Upper lobe of left lung (tissue), 6 donors: ENCODE results near the gene STAT4. TPM values are rescaled to one million over a fixed set of nuclear protein-coding genes. Genes with fewer than 3 reads are reported as not detected.

Experiments
- ATAC-seq, 2 donors: fragments of 200-7000 bp; cut with Tn5 transposase; one replicate each; pipeline ENCODE4 v1.9.1; 2022; ENCODE audit warnings: mild to moderate bottlenecking in 2 of 2, moderate library complexity in 2 of 2; ENCODE audit not compliant: low FRiP score in 2 of 2
- DNase-seq, 2 donors: peaks; one replicate each; pipeline ENCODE4 v3.0.0-alpha.2; 2019 to 2020
- H3K27ac ChIP-seq, 4 donors: fragments of 200-600 bp; sonication (generic); one replicate each; pipeline ENCODE4 v1.5.1; 2016 to 2019
- H3K27me3 ChIP-seq, 4 donors: fragments of 200-600 bp; sonication (generic); one replicate each; pipeline ENCODE4 v1.5.1; 2017 to 2019
- H3K36me3 ChIP-seq, 4 donors: fragments of 200-600 bp; sonication (generic); one replicate each; pipeline ENCODE4 v1.5.1; 2016 to 2019
- H3K4me1 ChIP-seq, 4 donors: fragments of 200-600 bp; sonication (generic); one replicate each; pipeline ENCODE4 v1.5.1; 2018 to 2019
- H3K4me3 ChIP-seq, 4 donors: fragments of 200-600 bp; sonication (generic); one replicate each; pipeline ENCODE4 v1.5.1; 2017 to 2019; ENCODE audit warnings: mild to moderate bottlenecking in 2 of 4, moderate library complexity in 1 of 4
- H3K9me3 ChIP-seq, 4 donors: fragments of 200-600 bp; sonication (generic); one replicate each; pipeline ENCODE4 v1.5.1; 2018 to 2019
- EP300 ChIP-seq, 4 donors: sonication (generic); formaldehyde crosslinking; IDR thresholded peaks; one replicate each; pipeline ENCODE4 v1.5.1; 2017; ENCODE audit warnings: antibody characterized with exemption in 4 of 4, control low read depth in 2 of 4
- POLR2A ChIP-seq, 4 donors: fragments of 450-650 bp; IDR thresholded peaks; one replicate each; pipeline ENCODE4 v1.5.1; 2016 to 2017; ENCODE audit warnings: antibody characterized with exemption in 4 of 4, mild to moderate bottlenecking in 2 of 4
- POLR2AphosphoS5 ChIP-seq, 2 donors: sonication (generic); formaldehyde crosslinking; IDR thresholded peaks; one replicate each; pipeline ENCODE4 v1.5.1; 2017; ENCODE audit warnings: antibody characterized with exemption in 2 of 2
- WGBS, 2 donors: methylation state at CpG; one replicate each; pipeline ENCODE4 v1.1.5; 2017 to 2018; 5-methylcytosine and 5-hydroxymethylcytosine counted together
- total RNA-seq, 6 donors: library from RNA; depleted of rRNA in 4 of 6; stranded (reverse); fragments of >200 nt in 4 of 6; gene quantifications; one replicate each; pipeline versions ENCODE4 v1.1.0 to v1.2.1, GENCODE V29; 2016 to 2021
- TF ChIP-seq, protein P1 (sequence below), 6 experiments: fragments of 450-650 bp in 4 of 6; fragments of 200-600 bp in 2 of 6; sonication (generic) in 2 of 6; IDR thresholded peaks; one replicate each; pipeline ENCODE4 v1.5.1; 2016 to 2019; ENCODE audit warnings: antibody characterized with exemption in 6 of 6
- donor health status: DM: no; HTN: no; CAD: no; lungs with moderate emphysema.
- donor health status: DM: no; HTN: yes; CAD: no; lungs with severe emphysema.

Gene STAT4
- total RNA-seq, 6 donors from 2014 or later: 3.6 to 11.9 (median 6.0) TPM

DNA sequence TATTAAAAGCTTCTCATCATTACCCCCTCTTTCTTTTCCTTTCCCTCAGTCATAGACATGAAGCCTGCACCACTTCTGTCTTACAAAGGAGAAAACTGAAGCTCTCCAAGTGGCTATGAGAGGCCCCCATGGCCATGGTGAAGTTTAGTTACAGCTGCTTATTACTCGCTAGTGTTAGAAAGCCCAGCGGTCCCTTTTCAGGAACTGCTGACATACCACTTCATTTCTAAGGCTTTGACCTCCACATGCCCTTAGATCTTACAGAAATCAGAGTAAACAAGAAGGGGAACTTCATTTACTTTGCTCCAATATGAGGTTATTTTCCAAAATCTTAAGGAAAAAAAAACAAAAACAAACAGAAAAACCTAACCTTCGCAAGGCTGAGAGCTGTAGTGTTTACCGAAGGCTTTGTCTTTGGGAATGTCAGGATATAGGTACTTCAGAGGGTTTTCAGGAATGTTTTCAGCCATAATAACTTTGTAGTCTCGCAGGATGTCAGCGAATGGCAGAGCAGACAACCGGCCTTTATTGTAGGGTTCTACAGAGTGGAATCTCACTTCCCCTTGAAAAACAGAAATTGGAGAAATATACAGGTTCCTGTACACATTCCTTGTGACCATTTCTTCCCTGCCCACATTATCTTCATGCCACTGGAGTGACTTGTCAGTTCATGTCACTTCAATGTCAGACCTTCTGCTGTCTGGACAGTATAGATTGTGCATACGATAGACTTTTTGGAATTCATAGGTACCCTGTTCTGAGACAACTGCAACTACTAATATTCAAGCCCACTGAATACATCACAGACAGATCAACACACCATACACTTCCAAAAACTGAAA, 118.0 kb downstream of the STAT4 start:
- H3K27ac ChIP-seq: peak overlapping the region in 2 of 4 donors; percentile 1 to 3

DNA sequence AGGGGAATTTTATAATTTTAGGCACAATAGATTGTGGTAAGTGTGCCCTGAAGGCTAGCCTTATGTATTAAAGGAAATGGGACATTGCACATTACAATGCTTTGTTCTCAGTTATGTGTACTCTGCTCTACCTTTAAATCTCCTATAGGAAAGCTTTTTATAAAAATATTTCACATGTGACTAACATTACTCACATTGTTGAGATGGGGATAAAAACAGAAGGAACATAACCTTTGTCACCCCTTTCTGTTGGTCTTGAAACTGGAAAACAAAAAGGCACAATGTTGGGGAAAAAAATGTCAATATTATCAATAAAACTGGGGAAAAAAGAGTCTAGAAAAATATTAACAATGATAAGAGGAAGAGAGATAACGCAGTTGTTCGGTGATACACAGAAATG, 119.5 kb downstream of the STAT4 start:
- H3K36me3 ChIP-seq: no peaks in the 10 kb centered on the region
- H3K27me3 ChIP-seq: no peaks in the 10 kb centered on the region
- ATAC-seq: no peak
- H3K4me3 ChIP-seq: no peak overlapping the region
- H3K27ac ChIP-seq: no peak overlapping the region
- TF ChIP-seq EP300 (IDR thresholded peaks at IDR 0.05): no peak
- TF ChIP-seq POLR2A (IDR thresholded peaks at IDR 0.05): no peak
- 70 to 73% methylated on average over 2 of the region's 2 CpGs for WGBS, 2 donors
- no peak for DNase-seq
- no peaks in the 10 kb centered on the region for H3K9me3 ChIP-seq
- H3K4me1 ChIP-seq: peaks cover 12 to 29% (median 17%) of the 10 kb centered on the region in 4 donors

More for the DNA sequence above, 118.0 kb downstream of the STAT4 start:
- no peaks in the 10 kb centered on the region for H3K27me3 ChIP-seq
- TF ChIP-seq, protein P1, sequence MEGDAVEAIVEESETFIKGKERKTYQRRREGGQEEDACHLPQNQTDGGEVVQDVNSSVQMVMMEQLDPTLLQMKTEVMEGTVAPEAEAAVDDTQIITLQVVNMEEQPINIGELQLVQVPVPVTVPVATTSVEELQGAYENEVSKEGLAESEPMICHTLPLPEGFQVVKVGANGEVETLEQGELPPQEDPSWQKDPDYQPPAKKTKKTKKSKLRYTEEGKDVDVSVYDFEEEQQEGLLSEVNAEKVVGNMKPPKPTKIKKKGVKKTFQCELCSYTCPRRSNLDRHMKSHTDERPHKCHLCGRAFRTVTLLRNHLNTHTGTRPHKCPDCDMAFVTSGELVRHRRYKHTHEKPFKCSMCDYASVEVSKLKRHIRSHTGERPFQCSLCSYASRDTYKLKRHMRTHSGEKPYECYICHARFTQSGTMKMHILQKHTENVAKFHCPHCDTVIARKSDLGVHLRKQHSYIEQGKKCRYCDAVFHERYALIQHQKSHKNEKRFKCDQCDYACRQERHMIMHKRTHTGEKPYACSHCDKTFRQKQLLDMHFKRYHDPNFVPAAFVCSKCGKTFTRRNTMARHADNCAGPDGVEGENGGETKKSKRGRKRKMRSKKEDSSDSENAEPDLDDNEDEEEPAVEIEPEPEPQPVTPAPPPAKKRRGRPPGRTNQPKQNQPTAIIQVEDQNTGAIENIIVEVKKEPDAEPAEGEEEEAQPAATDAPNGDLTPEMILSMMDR (IDR thresholded peaks at IDR 0.05): no peak
- TF ChIP-seq POLR2A (IDR thresholded peaks at IDR 0.05): no peak
- no peak for TF ChIP-seq POLR2AphosphoS5 (IDR thresholded peaks at IDR 0.05)
- no peaks in the 10 kb centered on the region for H3K9me3 ChIP-seq
- ATAC-seq: peak in 1 of 2 donors; percentile 50
- 49 to 60% methylated on average over 8 of the region's 8 CpGs for WGBS, 2 donors
- H3K36me3 ChIP-seq: no peaks in the 10 kb centered on the region
- H3K4me3 ChIP-seq: no peak overlapping the region
- DNase-seq: peak in 1 of 2 donors; percentile 34
- peaks cover 12 to 29% (median 17%) of the 10 kb centered on the region in 4 donors for H3K4me1 ChIP-seq

DNA sequence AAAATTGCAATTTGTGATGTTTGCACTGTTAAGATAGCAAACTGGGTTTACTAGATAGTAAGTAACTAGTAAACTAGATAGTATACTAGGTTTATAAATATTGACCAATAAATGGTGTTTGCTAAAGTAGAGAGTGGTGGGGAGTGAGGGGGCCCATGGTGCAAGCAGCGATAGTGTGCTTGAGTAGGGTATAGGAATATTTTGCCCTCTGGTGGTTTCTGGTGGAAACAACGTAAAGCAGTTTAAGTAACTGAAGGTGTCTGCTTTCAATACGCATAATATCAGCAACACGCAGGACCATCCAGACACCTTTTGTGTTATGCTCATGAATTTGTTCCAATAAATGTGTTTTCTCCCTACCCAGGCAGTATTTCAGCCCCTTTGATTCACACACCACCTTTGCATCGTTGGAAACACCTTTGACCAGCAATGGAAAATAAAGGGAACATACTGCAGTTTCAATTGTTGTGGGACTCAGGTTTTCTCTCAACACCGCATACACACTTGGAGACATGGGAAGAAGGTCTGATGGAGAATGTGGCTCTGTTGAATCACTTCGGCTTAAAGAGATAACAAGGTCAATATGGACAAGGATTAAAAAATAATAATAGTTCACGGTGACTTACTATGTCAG, 120.2 kb downstream of the STAT4 start:
- no peak overlapping the region for H3K4me3 ChIP-seq
- TF ChIP-seq, protein P1 (IDR thresholded peaks at IDR 0.05): peak; percentile 51 to 72 (median 66)
- no peak for TF ChIP-seq POLR2AphosphoS5 (IDR thresholded peaks at IDR 0.05)
- peaks cover 12 to 29% (median 17%) of the 10 kb centered on the region in 4 donors for H3K4me1 ChIP-seq
- H3K27ac ChIP-seq: no peak overlapping the region
- H3K27me3 ChIP-seq: no peaks in the 10 kb centered on the region
- ATAC-seq: peak; percentile 78 to 82
- WGBS, 2 donors: 42 to 44% methylated on average over 8 of the region's 8 CpGs
- DNase-seq: no peak
- H3K36me3 ChIP-seq: no peaks in the 10 kb centered on the region
- H3K9me3 ChIP-seq: no peaks in the 10 kb centered on the region

DNA sequence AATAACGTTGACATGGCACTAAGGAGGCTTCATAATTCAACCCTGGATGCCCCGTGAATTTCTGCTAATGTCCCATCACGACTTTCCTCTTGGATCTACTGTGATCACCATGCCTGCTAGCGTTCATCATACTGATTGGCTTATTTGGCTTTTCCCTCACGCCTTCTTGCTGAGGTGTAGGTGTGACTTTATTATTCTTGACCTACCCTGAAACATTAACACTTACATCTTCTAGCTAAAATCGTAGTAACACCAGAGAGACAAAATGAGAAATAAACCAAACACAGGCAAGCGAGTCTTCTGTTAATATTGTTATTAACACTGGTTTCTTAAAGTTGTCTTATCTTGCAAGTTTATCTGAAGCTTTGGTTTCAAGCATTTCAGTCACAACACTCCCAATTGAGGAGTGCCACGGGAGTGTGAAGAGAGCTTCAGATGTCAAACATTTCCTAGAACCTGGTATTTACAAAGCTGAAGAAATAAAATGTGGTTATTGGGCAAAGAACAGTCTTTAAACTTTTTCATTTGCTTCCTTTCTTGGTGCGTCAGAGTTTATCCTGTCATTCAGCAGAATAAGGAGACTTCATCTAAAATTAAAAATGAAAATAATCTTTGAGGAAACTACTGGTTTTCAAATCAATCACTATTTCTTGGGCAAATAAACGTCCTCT, 121.4 kb downstream of the STAT4 start:
- H3K9me3 ChIP-seq: no peaks in the 10 kb centered on the region
- no peaks in the 10 kb centered on the region for H3K36me3 ChIP-seq
- WGBS, 2 donors: 61 to 71% methylated on average over 10 of the region's 10 CpGs
- TF ChIP-seq POLR2AphosphoS5 (IDR thresholded peaks at IDR 0.05): no peak
- no peak for TF ChIP-seq EP300 (IDR thresholded peaks at IDR 0.05)
- TF ChIP-seq POLR2A (IDR thresholded peaks at IDR 0.05): no peak
- TF ChIP-seq, protein P1 (IDR thresholded peaks at IDR 0.05): no peak
- no peak overlapping the region for H3K27ac ChIP-seq
- ATAC-seq (no peak), DNase-seq (no peak)
- H3K4me3 ChIP-seq: no peak overlapping the region
- H3K27me3 ChIP-seq: no peaks in the 10 kb centered on the region
- H3K4me1 ChIP-seq: peaks cover 12 to 29% (median 17%) of the 10 kb centered on the region in 4 donors

DNA sequence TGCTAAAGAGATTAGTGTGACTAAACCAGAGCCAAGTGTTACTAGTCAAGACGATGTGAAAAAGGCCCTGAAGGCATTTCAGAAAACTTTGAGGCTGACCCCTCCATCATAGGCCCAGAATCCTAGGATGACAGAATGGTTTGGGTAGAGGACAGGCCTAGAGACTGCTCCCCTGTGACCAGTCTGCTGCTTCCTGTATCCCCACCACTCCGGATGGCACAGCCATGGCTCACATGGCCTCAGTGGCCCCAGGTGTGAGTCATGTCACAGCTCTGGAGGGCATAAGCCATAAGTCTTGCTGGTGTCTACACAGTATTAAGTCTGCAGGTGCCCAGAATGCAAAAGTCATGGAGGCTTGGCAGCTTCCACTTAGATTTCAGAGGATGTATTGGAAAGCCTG, 124.4 kb downstream of the STAT4 start:
- DNase-seq (no peak), ATAC-seq (peak in 1 of 2 donors; percentile 16)
- Histone ChIP-seq H3K36me3 (no peaks in the 10 kb centered on the region), H3K4me3 (no peak overlapping the region), H3K27me3 (no peaks in the 10 kb centered on the region), H3K27ac (no peak overlapping the region), H3K9me3 (no peaks in the 10 kb centered on the region), H3K4me1 (peaks cover 9 to 36% (median 14%) of the 10 kb centered on the region in 4 donors)
- WGBS, 2 donors: 50% methylated on average over 2 of the region's 2 CpGs
- no peak for TF ChIP-seq POLR2AphosphoS5 (IDR thresholded peaks at IDR 0.05)
- TF ChIP-seq, protein P1 (IDR thresholded peaks at IDR 0.05): no peak
- TF ChIP-seq EP300 (IDR thresholded peaks at IDR 0.05): no peak
- no peak for TF ChIP-seq POLR2A (IDR thresholded peaks at IDR 0.05)
